Effector CD4-positive, alpha-beta T cell (primary cell): ENCODE results near the gene MCL1.
"Not testable (repeated sequence)": the region's sequence is repeated elsewhere in the genome, so short reads cannot be mapped to it uniquely, and the experiment has no call there.

ENCODE experiments used
- DNase-seq: peaks from one replicate; pipeline ENCODE4 v3.0.0-alpha.2; 2020
- total RNA-seq: gene quantifications from one replicate; lab custom pipeline; 2026; lab: John Stamatoyannopoulos, UW

Gene MCL1
- total RNA-seq = 2,376 reads per million, percentile 100 among the genes with 10 or more reads in this experiment

DNA sequence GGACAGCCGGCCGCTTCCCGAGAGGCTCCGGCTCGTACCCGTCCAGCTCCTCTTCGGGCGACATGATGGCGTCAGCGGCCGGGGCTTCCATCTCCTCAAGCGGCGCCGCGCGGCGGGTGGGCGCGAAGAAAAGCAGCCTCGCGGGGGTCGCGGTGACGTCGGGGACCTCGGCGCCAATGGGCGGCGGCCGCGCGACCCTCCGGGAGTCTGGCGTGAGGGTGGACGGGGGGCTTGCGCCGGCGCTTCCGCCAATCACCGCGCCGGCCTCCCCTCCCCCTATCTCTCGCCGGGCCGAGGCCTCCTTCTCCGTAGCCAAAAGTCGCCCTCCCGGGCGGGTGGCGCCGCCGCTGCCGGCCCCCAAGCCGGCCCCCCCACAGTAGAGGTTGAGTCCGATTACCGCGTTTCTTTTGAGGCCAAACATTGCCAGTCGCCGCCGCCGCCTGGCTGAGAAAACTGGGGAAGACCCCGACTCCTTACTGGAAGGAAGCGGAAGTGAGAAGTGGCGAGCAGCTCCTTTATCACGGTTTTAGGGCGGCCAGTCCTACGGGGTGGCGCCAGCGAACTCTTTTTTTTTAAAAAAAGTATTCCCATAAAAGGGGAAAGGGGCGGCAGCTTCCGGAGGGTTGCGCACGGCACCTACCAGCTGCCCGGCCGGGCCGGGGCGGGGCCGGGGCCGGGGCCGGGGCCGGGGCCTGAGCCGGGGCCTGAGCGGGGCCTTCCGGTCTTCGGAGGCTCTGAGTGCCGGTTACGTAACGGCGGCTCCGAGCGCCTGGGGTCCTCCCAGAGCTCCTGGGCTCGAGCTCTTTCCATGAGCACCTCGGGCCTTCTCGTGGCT is at the start of gene MCL1:
MCL1 (minus strand) TSS at position 501 of the 835 bp plus-strand sequence; CDS start at position 421, 80 bp downstream.
- peak; percentile 81 for DNase-seq

GRCh38 chr1:150628766-150629114 is 49.3 kb upstream of the MCL1 start:
- no peak for DNase-seq

- no peak for DNase-seq
Observed at GRCh38 chr1:150627826-150628410, 48.5 kb upstream of the MCL1 start.

- no peak for DNase-seq
Observed at GRCh38 chr1:150626150-150626549, 46.7 kb upstream of the MCL1 start.

- DNase-seq = not testable (repeated sequence)
Observed at GRCh38 chr1:150624546-150624945, 45.1 kb upstream of the MCL1 start.

GRCh38 chr1:150624134-150624533 is 44.7 kb upstream of the MCL1 start:
- DNase-seq = not testable (repeated sequence)

DNA sequence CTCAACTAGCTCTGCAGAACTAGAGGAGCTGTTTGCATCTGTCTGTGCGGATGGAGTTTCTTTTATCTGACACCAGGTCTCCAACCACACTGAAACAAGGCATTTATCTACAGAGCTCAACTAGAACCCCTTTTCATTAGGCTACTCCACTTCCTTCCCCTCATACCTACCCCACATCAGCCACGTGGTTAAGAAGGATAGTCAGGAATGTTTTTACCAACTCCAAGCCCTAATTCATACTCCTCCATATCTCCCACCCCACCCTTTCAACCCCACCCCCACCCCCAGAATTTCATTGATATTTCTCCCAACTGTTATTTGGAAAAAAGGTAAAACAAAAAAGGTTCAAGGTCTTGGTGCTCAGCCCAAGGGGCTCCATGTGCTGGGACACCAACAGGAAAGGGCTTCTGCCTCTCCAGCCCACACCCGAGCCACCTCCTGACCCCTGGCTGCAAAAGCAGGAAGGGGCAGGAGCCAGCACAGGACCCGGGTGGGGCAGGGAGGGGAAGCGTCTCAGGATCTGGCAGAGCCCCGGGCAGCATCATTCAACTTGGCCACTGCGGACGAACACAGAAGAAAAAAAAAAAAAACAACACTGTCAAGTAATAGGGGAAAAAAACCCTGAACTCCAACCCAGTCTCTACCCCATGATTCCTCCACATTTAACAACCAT is 43.0 kb upstream of the MCL1 start:
- no peak for DNase-seq

GRCh38 chr1:150621497-150622302 is 42.3 kb upstream of the MCL1 start:
- peak; percentile 51 for DNase-seq

DNA sequence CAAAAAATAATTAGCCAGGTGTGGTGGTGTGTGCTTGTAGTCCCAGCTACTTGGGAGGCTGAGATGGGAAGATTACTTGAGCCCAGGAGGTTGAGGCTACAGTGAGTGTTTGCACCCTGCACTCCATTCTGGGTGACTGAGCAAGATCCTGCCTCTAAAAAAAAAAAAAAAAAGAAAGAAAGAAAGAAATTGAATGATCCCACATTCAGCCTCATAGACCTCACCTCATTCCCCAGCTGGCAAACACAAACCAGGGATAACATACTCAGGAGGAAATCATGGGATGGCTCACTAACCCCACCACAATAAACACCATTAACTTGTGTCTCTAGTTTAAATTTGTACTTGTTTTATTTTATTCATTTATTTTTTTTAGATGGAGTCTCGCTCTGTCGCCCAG is 41.5 kb upstream of the MCL1 start:
- DNase-seq = no peak

GRCh38 chr1:150619576-150620509 is 40.4 kb upstream of the MCL1 start:
- DNase-seq = no peak

- DNase-seq = no peak
Observed at GRCh38 chr1:150615346-150616201, 36.2 kb upstream of the MCL1 start.

DNA sequence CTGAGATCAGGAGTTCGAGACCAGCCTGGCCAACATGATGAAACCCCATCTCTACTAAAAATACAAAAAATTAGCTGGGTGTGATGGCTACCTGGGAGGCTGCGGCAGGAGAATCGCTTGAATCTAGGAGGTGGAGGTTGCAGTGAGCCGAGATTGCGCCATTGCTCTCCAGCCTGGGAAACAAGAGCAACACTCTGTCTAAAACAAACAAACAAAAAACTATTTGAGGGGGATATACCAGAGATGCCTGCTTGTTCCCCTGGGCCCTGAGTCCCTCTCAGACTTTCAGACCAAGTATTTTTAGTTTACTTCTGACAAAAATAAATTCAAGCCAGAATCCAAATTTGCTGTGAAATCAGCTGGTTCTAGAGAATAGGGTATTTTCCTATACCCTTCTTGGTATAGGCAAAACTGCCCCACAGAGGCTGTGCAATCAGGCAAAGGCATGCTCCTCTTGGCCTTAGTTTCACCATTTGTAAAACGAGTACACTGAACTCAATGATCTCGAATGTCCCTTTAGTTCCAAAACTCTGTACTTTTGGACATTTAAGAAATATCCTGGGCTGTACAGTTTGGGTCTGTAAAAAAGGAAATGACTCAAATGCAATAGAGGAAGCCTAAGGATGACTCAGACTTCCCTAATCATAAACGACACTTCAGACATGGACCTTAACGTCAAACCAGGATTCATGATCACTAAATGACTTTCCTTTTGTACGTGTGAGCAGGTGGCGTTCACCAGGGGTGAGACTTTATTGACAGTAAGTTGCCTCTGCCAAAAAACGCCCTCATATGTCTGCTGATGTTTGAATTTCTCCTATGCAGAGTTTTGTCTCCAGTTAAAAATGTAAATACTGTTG is 33.9 kb upstream of the MCL1 start:
- peak; percentile 54 for DNase-seq

DNA sequence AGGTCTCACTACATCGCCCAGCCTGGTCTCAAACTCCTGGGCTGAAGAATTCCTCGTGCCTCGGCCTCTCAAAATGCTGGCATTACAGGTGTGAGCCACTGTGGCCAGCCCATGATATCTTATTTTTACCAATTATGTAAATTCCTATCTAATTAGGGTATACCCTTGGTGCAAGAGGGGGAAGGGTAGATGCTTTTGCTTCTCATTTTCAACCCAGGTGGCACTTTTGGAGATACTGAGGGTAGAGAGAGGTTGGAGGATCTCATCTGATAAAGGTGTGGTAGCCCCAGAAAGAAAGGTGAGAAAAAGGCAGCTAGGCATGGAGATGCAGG is 32.6 kb upstream of the MCL1 start:
- no peak for DNase-seq

GRCh38 chr1:150610576-150610975 is 31.2 kb upstream of the MCL1 start:
- no peak for DNase-seq

DNA sequence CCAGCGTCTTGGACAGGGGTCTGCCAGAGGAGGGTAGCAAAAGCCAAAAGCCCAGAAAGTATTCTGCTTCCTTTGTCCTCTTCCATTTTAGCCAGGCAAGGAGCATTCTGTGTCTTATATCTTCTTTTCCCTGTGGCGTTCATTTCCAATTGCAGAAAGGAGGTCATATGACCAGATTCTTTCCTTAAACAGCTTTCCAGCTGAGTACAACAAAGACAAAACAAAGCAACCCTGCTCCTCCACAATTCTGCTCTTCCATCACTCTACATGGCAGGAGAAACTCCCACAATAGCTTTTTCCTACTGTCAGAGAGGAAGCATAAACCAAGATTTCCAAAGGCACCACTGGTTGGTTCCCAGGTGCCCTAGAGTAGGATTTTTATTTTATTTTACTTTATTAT is 30.3 kb upstream of the MCL1 start:
- DNase-seq = no peak

DNA sequence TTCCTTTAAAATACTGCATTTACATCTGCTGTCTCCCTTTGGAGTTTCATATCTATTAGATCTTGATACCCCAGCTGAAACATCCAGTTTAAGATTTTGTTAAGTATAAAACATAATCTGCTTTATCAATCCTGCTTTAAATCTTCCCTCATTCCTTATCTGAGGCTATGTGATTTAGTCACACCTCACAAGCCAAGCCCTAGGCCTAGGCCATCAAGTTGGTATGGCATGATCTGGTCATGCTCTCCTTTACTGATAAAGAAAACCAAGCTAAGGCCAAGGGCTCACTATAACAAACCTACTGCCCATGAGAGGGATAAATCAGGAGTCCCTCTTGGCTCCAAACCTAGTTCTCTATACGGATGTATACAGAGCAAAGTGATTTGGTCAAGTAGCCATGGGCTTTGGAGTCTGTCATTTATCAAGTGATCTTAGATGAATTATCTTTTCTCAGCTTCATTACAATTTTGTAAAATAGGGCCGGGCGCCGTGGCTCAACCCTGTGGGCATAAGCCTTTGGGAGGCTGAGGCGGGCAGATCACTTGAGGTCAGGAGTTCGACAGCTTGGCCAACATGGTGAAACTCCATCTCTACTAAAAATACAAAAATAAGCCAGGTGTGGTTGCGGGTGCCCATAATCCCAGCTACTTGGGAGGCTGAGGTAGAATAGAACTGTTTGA is 27.2 kb upstream of the MCL1 start:
- no peak for DNase-seq

DNA sequence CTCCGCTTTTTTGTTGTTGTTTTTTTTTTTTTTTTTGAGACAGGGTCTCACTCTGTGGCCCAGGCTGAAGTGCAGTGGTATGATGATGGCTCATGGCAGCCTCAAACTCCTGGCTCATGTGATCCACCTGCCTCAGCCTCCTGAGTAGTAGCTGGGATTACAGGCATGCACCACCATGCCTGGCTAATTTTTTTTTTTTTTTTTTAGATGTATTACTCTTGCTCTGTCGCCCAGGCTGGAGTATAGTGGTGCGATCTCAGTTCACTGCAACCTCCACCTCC is 26.0 kb upstream of the MCL1 start:
- not testable (repeated sequence) for DNase-seq

- no peak for DNase-seq
Observed at GRCh38 chr1:150604226-150604588, 24.8 kb upstream of the MCL1 start.

GRCh38 chr1:150603711-150604110 is 24.3 kb upstream of the MCL1 start:
- no peak for DNase-seq

GRCh38 chr1:150602372-150602771 is 23.0 kb upstream of the MCL1 start:
- not testable (repeated sequence) for DNase-seq
